Measurements from ENCODE around the gene TENM4.

GRCh38 chr11:78688460-78688859 is 752.4 kb downstream of the TENM4 start:
- TF ChIP-seq CTCF (IDR thresholded peaks at IDR 0.05) (no peak), FOXJ3 (CRISPR knock-in tag; IDR thresholded peaks at IDR 0.05) (no peak), MAX (IDR thresholded peaks at IDR 0.05; ENCODE audit: low read depth) (no peak), TAF1 (IDR thresholded peaks at IDR 0.05; ENCODE audit: borderline replicate concordance, low read depth, low read length) (no peak), POLR2AphosphoS5 (IDR thresholded peaks at IDR 0.05; ENCODE audit: low read depth, low read length) (no peak), MXI1 (IDR thresholded peaks at IDR 0.05; ENCODE audit: low read depth, low read length) (no peak), TEAD4 (IDR thresholded peaks at IDR 0.05; ENCODE audit: borderline replicate concordance, insufficient read depth) (no peak), REST (IDR thresholded peaks at IDR 0.05; ENCODE audit: low read depth, low read length) (no peak), SMC3 (IDR thresholded peaks at IDR 0.05; ENCODE audit: low read depth, low read length) (no peak), RAD21 (IDR thresholded peaks at IDR 0.05; ENCODE audit: low read length) (no peak)

Measured in SK-N-SH (cell line).